GM12874 (cell line): ENCODE results near the gene TTC28.

Experiments used
- TF ChIP-seq, protein P1 (sequence below): IDR thresholded peaks from 2 replicates; pipeline ENCODE4 v1.5.1; 2011; ENCODE audit warnings: low read depth, mild to moderate bottlenecking, control low read depth, low read length, moderate library complexity; ENCODE audit not compliant: insufficient read depth

Gene TTC28

DNA sequence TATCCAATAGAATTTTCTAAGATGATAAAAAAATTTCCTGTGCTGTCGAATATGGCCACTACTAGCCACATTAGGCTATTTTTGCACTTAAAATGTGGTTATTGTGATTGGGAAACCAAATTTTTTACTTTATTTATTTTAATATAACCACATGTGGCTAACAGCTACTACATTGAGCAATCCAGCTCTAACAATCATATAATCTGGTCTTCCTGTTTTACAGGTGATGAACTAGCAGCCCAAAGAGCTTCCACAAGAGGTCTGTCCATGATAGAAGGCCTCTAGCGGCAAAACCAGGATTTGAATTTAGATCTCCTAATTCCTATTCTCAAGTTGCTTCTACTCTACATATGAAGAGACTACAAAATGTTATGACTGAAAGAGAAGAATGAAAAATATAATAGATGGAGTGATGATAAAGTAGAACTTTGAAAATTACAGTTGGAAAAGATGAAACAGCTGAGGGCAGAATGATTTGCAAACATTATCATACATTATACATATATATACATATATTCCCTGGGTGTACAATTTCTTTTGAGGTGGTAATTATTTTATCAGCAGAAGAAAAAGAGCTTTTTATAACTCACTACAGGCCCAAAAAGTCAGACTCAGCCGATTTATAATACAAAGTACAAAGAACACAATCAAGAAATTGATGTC, 397.1 kb downstream of the TTC28 start:
- TF ChIP-seq, protein P1, sequence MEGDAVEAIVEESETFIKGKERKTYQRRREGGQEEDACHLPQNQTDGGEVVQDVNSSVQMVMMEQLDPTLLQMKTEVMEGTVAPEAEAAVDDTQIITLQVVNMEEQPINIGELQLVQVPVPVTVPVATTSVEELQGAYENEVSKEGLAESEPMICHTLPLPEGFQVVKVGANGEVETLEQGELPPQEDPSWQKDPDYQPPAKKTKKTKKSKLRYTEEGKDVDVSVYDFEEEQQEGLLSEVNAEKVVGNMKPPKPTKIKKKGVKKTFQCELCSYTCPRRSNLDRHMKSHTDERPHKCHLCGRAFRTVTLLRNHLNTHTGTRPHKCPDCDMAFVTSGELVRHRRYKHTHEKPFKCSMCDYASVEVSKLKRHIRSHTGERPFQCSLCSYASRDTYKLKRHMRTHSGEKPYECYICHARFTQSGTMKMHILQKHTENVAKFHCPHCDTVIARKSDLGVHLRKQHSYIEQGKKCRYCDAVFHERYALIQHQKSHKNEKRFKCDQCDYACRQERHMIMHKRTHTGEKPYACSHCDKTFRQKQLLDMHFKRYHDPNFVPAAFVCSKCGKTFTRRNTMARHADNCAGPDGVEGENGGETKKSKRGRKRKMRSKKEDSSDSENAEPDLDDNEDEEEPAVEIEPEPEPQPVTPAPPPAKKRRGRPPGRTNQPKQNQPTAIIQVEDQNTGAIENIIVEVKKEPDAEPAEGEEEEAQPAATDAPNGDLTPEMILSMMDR, result no peak

GRCh38 chr22:28279888-28280287, 399.8 kb downstream of the TTC28 start:
- TF ChIP-seq, protein P1, result no peak

DNA sequence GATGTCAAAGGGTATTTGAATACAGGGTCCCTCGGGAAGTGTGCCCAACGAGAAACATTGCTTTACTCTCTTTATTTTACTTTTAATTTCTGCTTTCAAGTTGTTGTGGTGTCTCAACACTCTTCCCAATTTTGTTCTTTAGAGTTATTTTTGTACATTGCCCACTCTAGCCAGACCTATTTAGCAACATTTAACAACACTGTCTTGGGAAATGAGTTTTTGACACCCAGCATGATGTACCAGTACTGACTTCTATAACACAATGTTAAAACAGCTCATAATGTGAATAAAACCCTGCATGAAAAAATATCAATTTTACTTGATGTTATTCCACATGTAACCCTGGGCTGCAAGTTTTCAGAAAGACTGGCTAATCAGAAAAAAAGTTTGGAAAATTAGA, 410.4 kb downstream of the TTC28 start:
- TF ChIP-seq, protein P1, result no peak

- TF ChIP-seq, protein P1, result no peak
These were observed 410.8 kb downstream of the TTC28 start for GRCh38 chr22:28268850-28269249.

- TF ChIP-seq, protein P1, result no peak
These were observed 411.5 kb downstream of the TTC28 start for GRCh38 chr22:28268171-28268570.

- TF ChIP-seq, protein P1, result no peak
These were observed 419.0 kb downstream of the TTC28 start for GRCh38 chr22:28260619-28261018.

DNA sequence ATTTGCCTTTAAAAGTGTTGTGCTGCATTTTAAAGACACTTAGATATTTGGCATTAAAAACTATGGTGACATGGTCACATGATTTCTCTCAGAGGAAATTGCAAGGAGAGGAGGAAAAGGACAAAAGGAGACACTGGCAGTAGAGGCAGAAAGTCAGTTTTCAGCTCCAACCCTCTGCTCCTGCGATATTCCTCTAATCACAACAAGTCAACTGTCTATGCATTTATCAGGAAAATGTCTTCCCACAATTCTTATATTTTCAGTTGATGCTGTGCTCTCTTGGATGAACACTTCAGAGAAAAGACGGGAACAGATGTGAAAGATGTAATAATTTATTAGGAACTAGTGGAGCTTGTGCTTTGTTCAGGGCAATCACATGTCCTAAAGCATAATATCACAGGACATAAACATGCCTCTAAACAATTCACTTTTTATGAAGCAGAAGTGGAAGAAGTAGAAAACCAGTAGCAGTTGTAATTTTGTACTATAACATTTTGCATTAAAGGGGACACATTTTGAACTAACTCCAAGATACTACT, 419.8 kb downstream of the TTC28 start:
- TF ChIP-seq, protein P1, result no peak
